Body of pancreas (tissue), 4 donors: ENCODE results near the gene LHX5.

Experiments
- POLR2A ChIP-seq, 3 donors: fragments of 450-650 bp; IDR thresholded peaks; one replicate each; pipeline ENCODE4 v1.6.1; 2016; ENCODE audit warnings: antibody characterized with exemption in 3 of 3, mild to moderate bottlenecking in 2 of 3
- TF ChIP-seq, protein P1 (sequence below), 7 experiments: fragments of 450-650 bp in 4 of 7; fragments of 200-600 bp in 3 of 7; sonication (generic) in 3 of 7; IDR thresholded peaks; one replicate each; pipeline ENCODE4 v1.5.1; 2016 to 2019; ENCODE audit warnings: antibody characterized with exemption in 7 of 7

DNA sequence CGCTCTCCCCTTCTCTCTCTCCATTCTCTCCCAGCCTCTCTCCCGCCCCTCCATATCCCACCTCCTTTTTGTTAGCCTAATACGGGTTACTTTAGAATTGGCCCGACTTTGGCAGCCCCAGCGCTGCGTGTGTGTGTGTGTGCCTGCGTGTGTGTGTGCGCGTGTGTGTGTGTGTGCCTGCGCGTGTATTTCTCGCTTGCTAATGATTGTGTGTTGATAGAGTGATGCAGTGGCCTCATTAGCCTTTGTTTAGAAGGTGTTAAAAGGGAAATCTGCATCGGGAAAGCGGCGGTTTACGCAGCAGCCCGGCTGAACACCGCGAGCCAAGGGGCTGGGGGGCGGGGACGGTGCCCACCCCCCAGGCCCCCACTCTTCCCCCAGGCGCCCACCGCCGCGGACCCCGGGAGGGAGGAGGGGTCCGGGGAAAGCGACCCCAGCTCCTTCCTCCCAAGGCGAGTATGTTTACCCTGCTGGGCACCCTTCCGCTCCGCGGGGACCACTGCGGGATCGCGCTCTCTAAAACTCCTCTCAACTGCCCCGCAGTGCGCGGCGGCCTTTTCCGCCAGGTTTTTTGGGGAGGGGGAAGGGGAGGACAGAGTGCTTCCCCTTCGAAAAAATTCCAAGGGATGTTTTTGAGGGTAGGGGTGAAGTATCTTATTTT is 6.8 kb upstream of the LHX5 start:
- TF ChIP-seq POLR2A (IDR thresholded peaks at IDR 0.05): no peak
- TF ChIP-seq, protein P1, sequence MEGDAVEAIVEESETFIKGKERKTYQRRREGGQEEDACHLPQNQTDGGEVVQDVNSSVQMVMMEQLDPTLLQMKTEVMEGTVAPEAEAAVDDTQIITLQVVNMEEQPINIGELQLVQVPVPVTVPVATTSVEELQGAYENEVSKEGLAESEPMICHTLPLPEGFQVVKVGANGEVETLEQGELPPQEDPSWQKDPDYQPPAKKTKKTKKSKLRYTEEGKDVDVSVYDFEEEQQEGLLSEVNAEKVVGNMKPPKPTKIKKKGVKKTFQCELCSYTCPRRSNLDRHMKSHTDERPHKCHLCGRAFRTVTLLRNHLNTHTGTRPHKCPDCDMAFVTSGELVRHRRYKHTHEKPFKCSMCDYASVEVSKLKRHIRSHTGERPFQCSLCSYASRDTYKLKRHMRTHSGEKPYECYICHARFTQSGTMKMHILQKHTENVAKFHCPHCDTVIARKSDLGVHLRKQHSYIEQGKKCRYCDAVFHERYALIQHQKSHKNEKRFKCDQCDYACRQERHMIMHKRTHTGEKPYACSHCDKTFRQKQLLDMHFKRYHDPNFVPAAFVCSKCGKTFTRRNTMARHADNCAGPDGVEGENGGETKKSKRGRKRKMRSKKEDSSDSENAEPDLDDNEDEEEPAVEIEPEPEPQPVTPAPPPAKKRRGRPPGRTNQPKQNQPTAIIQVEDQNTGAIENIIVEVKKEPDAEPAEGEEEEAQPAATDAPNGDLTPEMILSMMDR (IDR thresholded peaks at IDR 0.05): no peak
